Measurements from ENCODE around the gene PCBD2.

DNA sequence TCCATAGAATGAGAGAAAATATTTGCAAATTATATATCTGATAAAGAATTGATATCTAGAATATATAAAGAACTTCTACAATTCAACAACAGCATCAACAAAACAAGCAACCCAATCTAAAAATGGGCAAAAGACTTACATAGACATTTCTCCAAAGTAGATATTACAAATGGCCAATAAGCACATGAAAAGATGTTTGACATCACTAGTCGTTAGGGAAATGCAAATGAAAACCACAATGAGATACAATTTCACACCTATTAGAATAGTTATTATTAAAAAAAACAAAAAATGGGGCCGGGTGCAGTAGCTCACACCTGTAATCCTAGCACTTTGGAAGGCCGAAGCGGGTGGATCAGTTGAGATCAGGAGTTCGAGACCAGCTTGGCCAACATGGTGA is 87.2 kb downstream of the PCBD2 start:
- TF ChIP-seq, protein P1, sequence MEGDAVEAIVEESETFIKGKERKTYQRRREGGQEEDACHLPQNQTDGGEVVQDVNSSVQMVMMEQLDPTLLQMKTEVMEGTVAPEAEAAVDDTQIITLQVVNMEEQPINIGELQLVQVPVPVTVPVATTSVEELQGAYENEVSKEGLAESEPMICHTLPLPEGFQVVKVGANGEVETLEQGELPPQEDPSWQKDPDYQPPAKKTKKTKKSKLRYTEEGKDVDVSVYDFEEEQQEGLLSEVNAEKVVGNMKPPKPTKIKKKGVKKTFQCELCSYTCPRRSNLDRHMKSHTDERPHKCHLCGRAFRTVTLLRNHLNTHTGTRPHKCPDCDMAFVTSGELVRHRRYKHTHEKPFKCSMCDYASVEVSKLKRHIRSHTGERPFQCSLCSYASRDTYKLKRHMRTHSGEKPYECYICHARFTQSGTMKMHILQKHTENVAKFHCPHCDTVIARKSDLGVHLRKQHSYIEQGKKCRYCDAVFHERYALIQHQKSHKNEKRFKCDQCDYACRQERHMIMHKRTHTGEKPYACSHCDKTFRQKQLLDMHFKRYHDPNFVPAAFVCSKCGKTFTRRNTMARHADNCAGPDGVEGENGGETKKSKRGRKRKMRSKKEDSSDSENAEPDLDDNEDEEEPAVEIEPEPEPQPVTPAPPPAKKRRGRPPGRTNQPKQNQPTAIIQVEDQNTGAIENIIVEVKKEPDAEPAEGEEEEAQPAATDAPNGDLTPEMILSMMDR (conservative IDR thresholded peaks at IDR 0.05), result no peak
- TF ChIP-seq ZFX (IDR thresholded peaks at IDR 0.05), result no peak
